Memory B cell (primary cell): ENCODE results near the gene TMEM25.
"Not testable (repeated sequence)": the region's sequence is repeated elsewhere in the genome, so short reads cannot be mapped to it uniquely, and the experiment has no call there.

Experiments used
- ATAC-seq: fragments of 150-1000 bp; cut with Tn5 transposase; 2 replicates; pipeline ENCODE4 v1.10.0; 2021; ENCODE audit warnings: low read depth, mild to moderate bottlenecking, moderate library complexity
- DNase-seq, 2 donors: peaks; one replicate each; pipeline ENCODE4 v3.0.0; 2022; ENCODE audit warnings: low spot score in 2 of 2
- H3K27ac Mint-ChIP-seq: one replicate; pipeline ENCODE4 v1.8.0; 2022; ENCODE audit warnings: mild to moderate bottlenecking, moderate library complexity, mixed read lengths
- H3K27me3 Mint-ChIP-seq: one replicate; pipeline ENCODE4 v1.8.0; 2022; ENCODE audit warnings: mixed read lengths
- H3K36me3 Mint-ChIP-seq: one replicate; pipeline ENCODE4 v1.8.0; 2022; ENCODE audit warnings: mild to moderate bottlenecking, mixed read lengths
- H3K4me1 Mint-ChIP-seq: one replicate; pipeline ENCODE4 v1.8.0; 2022; ENCODE audit warnings: mixed read lengths
- H3K4me3 Mint-ChIP-seq: one replicate; pipeline ENCODE4 v1.8.0; 2022; ENCODE audit warnings: mild to moderate bottlenecking, moderate library complexity, mixed read lengths
- H3K9me3 Mint-ChIP-seq: one replicate; pipeline ENCODE4 v1.8.0; 2022; ENCODE audit warnings: mixed read lengths

Gene TMEM25

GRCh38 chr11:118544010-118544646 lies 13.1 kb downstream of the TMEM25 start:
- no peak for ATAC-seq
- H3K9me3 Mint-ChIP-seq: no peaks in the 10 kb centered on the region
- DNase-seq: no peak
- no peak overlapping the region for H3K4me3 Mint-ChIP-seq
- no peaks in the 10 kb centered on the region for H3K4me1 Mint-ChIP-seq
- no peaks in the 10 kb centered on the region for H3K27me3 Mint-ChIP-seq
- H3K27ac Mint-ChIP-seq: no peak overlapping the region
- H3K36me3 Mint-ChIP-seq: peaks cover 14% of the 10 kb centered on the region

GRCh38 chr11:118544647-118545010 lies 13.6 kb downstream of the TMEM25 start:
- Mint-ChIP-seq H3K27ac (no peak overlapping the region), H3K36me3 (peaks cover 14% of the 10 kb centered on the region), H3K4me1 (no peaks in the 10 kb centered on the region), H3K27me3 (no peaks in the 10 kb centered on the region), H3K4me3 (no peak overlapping the region), H3K9me3 (no peaks in the 10 kb centered on the region)
- ATAC-seq (no peak), DNase-seq (no peak)

- ATAC-seq (no peak), DNase-seq (no peak)
- no peak overlapping the region for H3K4me3 Mint-ChIP-seq
- H3K4me1 Mint-ChIP-seq: no peaks in the 10 kb centered on the region
- H3K36me3 Mint-ChIP-seq: peaks cover 12% of the 10 kb centered on the region
- H3K27ac Mint-ChIP-seq: no peak overlapping the region
- no peaks in the 10 kb centered on the region for H3K9me3 Mint-ChIP-seq
- no peaks in the 10 kb centered on the region for H3K27me3 Mint-ChIP-seq
Measured at GRCh38 chr11:118545533-118545932, 14.5 kb downstream of the TMEM25 start.

GRCh38 chr11:118547132-118547531 lies 16.1 kb downstream of the TMEM25 start:
- DNase-seq (no peak), ATAC-seq (no peak)
- no peak overlapping the region for H3K4me3 Mint-ChIP-seq
- H3K27me3 Mint-ChIP-seq: no peaks in the 10 kb centered on the region
- H3K4me1 Mint-ChIP-seq: no peaks in the 10 kb centered on the region
- peaks cover 12% of the 10 kb centered on the region for H3K36me3 Mint-ChIP-seq
- no peak overlapping the region for H3K27ac Mint-ChIP-seq
- H3K9me3 Mint-ChIP-seq: no peaks in the 10 kb centered on the region

- H3K36me3 Mint-ChIP-seq: peaks cover 21% of the 10 kb centered on the region
- no peaks in the 10 kb centered on the region for H3K4me1 Mint-ChIP-seq
- no peaks in the 10 kb centered on the region for H3K27me3 Mint-ChIP-seq
- ATAC-seq: no peak
- DNase-seq: no peak
- no peaks in the 10 kb centered on the region for H3K9me3 Mint-ChIP-seq
- no peak overlapping the region for H3K4me3 Mint-ChIP-seq
- H3K27ac Mint-ChIP-seq: no peak overlapping the region
Measured at GRCh38 chr11:118552341-118552740, 21.3 kb downstream of the TMEM25 start.

- Mint-ChIP-seq H3K27ac (no peak overlapping the region), H3K4me3 (no peak overlapping the region), H3K4me1 (peaks cover 11% of the 10 kb centered on the region), H3K27me3 (no peaks in the 10 kb centered on the region), H3K36me3 (peaks cover 15% of the 10 kb centered on the region), H3K9me3 (no peaks in the 10 kb centered on the region)
- DNase-seq: no peak
- ATAC-seq: no peak
Measured at GRCh38 chr11:118560806-118561205, 29.8 kb downstream of the TMEM25 start.

- Mint-ChIP-seq H3K4me3 (peak overlapping the region; percentile 77), H3K9me3 (no peaks in the 10 kb centered on the region), H3K27me3 (no peaks in the 10 kb centered on the region), H3K4me1 (peaks cover 16% of the 10 kb centered on the region), H3K36me3 (peaks cover 7% of the 10 kb centered on the region), H3K27ac (peak overlapping the region; percentile 94)
- ATAC-seq: no peak
- DNase-seq: no peak
Measured at GRCh38 chr11:118565051-118565450, 34.1 kb downstream of the TMEM25 start.

GRCh38 chr11:118569670-118570069 lies 38.7 kb downstream of the TMEM25 start:
- H3K9me3 Mint-ChIP-seq: no peaks in the 10 kb centered on the region
- H3K36me3 Mint-ChIP-seq: no peaks in the 10 kb centered on the region
- H3K27me3 Mint-ChIP-seq: no peaks in the 10 kb centered on the region
- no peak overlapping the region for H3K27ac Mint-ChIP-seq
- peaks cover 29% of the 10 kb centered on the region for H3K4me1 Mint-ChIP-seq
- ATAC-seq: no peak
- no peak overlapping the region for H3K4me3 Mint-ChIP-seq
- DNase-seq: no peak

- Mint-ChIP-seq H3K36me3 (no peaks in the 10 kb centered on the region), H3K27me3 (no peaks in the 10 kb centered on the region), H3K4me1 (peaks cover 23% of the 10 kb centered on the region), H3K9me3 (no peaks in the 10 kb centered on the region), H3K27ac (peak overlapping the region; percentile 93), H3K4me3 (no peak overlapping the region)
- DNase-seq (no peak), ATAC-seq (no peak)
Measured at GRCh38 chr11:118570787-118571186, 39.8 kb downstream of the TMEM25 start.

- not testable (repeated sequence) for ATAC-seq, H3K9me3 Mint-ChIP-seq, H3K27me3 Mint-ChIP-seq, H3K36me3 Mint-ChIP-seq
- DNase-seq: peak; percentile 2 to 31
- H3K4me1 Mint-ChIP-seq: peaks cover 23% of the 10 kb centered on the region
- peak overlapping the region; percentile 91 for H3K4me3 Mint-ChIP-seq
- peak overlapping the region; percentile 93 for H3K27ac Mint-ChIP-seq
Measured at GRCh38 chr11:118571701-118572060, 40.7 kb downstream of the TMEM25 start.

- no peaks in the 10 kb centered on the region for H3K27me3 Mint-ChIP-seq
- H3K27ac Mint-ChIP-seq: peak within 1 kb of the TSS; percentile 93
- DNase-seq (peak; percentile 68), ATAC-seq (peak; percentile 87)
- H3K9me3 Mint-ChIP-seq: no peaks in the 10 kb centered on the region
- peak within 1 kb of the TSS; percentile 91 for H3K4me3 Mint-ChIP-seq
- H3K36me3 Mint-ChIP-seq: peaks cover 3% of the 10 kb centered on the region
- peaks cover 24% of the 10 kb centered on the region for H3K4me1 Mint-ChIP-seq
Measured at GRCh38 chr11:118572061-118572980, 41.3 kb downstream of the TMEM25 start, which contains the start of gene ARCN1. Gene ARCN1 (plus strand): TSS chr11:118572409. CDS start chr11:118572548, 139 bp downstream.

GRCh38 chr11:118572981-118573550 lies 42.1 kb downstream of the TMEM25 start:
- DNase-seq (peak in 1 of 2 donors; percentile 3), ATAC-seq (peak; percentile 13)
- Mint-ChIP-seq H3K4me3 (peak overlapping the region; percentile 91), H3K4me1 (peaks cover 27% of the 10 kb centered on the region), H3K27me3 (no peaks in the 10 kb centered on the region), H3K36me3 (peaks cover 6% of the 10 kb centered on the region), H3K9me3 (no peaks in the 10 kb centered on the region), H3K27ac (peak overlapping the region; percentile 93)

- H3K4me1 Mint-ChIP-seq: peaks cover 27% of the 10 kb centered on the region
- peaks cover 6% of the 10 kb centered on the region for H3K36me3 Mint-ChIP-seq
- no peaks in the 10 kb centered on the region for H3K9me3 Mint-ChIP-seq
- DNase-seq (no peak), ATAC-seq (no peak)
- H3K27ac Mint-ChIP-seq: no peak overlapping the region
- peak overlapping the region; percentile 3 for H3K4me3 Mint-ChIP-seq
- H3K27me3 Mint-ChIP-seq: no peaks in the 10 kb centered on the region
Measured at GRCh38 chr11:118574636-118575035, 43.6 kb downstream of the TMEM25 start.

GRCh38 chr11:118577995-118578394 lies 47.0 kb downstream of the TMEM25 start:
- peaks cover 20% of the 10 kb centered on the region for H3K4me1 Mint-ChIP-seq
- H3K9me3 Mint-ChIP-seq, DNase-seq, H3K27me3 Mint-ChIP-seq, ATAC-seq, H3K27ac Mint-ChIP-seq, H3K4me3 Mint-ChIP-seq: not testable (repeated sequence)
- peaks cover 11% of the 10 kb centered on the region for H3K36me3 Mint-ChIP-seq
